Activated CD4-positive, alpha-beta T cell treated with anti-CD3 and anti-CD28 coated beads, Interleukin-2, Interleukin-6, amounts not matched to agents 100 ng/mL and 50 ng/mL, durations not matched to agents 16 hours and 8 hours (primary cell): ENCODE results near the gene SLC16A1.
"Not testable (repeated sequence)": the region's sequence is repeated elsewhere in the genome, so short reads cannot be mapped to it uniquely, and the experiment has no call there.

Experiments used
- DNase-seq: peaks from one replicate; pipeline ENCODE4 v3.0.0-alpha.2; 2020

The SLC16A1 gene

DNA sequence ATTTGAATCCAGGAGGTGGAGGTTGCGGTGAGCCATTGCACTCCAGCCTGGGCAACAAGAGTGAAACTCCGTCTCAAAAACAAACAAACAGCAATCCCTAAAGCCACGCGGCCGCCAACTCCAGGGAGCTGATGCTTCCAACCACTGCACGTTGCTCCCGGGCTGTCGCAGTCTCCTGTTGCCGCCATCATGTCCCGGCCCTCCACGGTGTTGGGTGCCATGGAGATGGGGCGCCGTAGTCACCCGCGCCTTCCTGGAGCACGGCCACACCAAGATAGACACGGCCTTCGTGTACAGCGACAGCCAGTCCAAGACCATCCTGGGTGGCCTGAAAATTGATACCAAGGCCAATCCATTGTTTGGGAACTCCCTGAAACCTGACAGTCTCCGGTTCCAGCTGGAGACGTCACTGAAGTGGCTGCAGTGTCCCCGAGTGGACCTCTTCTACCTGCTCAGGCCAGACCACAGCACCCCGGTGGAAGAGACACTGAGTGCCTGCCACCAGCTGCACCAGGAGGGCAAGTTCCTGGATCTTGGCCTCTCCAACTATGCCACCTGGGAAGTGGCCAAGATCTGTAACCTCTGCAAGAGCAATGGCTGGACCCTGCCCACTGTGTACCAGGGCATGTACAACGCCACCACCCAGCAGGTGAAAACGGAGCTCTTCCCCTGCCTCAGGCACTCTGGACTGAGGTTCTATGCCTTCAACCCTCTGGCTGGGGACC lies 32.6 kb downstream of the SLC16A1 start:
- no peak for DNase-seq

DNA sequence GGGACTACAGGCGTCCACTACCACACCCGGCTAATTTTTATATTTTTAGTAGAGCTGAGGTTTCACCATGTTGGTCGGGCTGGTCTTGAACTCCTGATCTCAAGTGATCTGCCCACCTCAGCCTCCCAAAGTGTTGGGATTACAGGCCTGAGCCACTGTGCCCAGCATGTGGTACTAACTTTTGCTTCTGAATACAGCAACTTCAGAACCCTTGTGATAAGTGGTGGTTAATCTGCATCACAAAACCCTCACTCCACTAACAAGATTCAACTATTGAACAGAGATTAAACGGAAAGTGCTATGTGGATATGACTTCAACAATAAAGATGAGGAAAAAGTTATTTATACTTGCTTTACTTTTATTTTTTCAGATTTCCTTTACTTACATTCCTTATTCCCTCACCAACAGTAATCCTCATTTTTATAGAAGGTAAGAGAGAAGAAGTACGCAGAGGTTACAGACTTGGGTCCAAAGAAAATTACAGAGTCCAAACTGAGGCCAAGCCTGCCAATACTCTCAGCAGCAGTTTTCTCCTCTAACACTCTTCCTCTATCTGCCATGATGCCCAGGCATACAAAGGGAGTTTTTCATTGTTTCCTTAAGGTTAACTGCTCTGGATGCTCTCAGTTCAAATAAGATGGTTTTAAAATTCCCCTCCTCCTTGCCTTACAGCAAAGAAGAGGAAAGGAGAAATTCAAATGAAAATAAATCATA lies 44.3 kb downstream of the SLC16A1 start:
- DNase-seq, result no peak

DNA sequence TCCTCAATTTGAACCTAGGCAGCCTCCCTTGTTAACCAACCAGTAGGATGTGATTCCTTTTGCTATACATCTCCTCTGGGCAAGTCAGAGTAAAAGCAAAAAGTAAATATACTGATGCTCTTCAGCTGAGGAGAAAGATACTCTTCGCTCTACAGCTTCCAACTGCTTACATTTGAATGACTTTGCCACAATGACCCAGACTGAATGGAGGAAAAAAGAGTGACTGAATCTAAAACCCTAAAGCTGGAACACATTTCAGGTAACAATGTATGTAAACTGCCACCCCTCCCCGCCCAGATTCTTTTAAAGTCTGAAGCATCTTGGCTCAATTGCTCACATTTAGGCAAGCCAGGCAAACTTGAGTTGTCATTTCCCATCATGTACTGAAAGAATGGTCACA lies 46.1 kb downstream of the SLC16A1 start:
- DNase-seq, result no peak

DNA sequence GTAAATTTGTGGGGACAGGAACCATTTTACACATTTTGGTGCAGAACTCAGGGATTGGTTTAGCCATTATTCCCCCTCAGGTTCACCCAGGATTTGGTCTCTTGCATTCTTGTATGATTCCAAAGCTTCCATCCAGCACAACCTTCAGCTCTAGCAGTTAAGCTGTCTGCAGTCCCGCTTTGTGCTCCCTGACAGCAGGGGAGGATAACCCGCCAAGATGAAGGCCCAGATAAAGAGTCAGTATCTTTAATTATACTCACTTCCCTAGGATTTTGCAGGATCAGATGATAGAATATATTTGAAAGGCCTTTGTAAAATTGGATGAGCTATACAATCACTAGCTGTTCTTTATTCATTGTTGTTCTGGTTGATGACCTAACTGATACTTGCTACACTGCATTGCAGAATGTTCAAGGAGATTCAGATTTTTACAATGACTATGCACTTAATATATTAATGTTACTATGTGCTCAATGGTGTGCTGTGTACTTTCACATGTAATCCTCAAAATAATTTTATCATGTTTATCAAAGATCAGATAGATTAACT lies 49.8 kb downstream of the SLC16A1 start:
- DNase-seq, result no peak

DNA sequence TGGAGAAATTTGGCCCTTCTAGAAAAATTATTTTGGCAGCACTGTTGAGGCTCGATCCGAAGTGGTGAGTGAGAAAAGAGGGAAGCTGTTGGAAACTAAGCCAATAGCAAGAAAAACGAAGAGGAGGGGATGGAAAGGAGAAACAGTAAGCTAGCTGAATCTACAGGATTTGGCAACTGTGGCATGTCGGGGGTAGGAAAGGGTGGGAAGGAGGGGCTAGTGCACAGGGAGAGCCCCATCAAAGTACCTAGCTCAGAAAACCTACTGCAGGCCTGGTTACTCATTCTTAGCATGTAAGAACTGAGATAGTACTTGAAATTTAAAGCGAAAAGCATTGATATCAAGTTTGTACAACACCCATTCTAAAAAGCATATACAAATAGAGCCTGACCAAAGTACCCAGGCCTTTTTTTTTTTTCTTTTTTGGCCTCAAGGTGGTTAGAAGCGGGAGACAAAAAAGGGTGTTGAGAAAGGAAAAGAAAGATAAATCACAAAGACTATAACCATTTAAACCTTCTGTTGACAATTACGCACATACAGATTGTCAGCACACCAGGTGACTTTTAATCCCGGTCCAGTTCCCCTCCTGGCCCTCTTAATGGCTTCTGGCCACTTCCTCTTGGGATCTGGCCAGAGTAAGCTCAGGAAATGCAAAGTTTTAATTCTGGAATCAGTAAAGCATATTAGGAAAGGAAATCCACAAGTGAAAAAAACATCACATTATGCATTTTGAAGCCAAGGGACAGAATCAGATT lies 50.4 kb downstream of the SLC16A1 start:
- DNase-seq, result no peak

DNA sequence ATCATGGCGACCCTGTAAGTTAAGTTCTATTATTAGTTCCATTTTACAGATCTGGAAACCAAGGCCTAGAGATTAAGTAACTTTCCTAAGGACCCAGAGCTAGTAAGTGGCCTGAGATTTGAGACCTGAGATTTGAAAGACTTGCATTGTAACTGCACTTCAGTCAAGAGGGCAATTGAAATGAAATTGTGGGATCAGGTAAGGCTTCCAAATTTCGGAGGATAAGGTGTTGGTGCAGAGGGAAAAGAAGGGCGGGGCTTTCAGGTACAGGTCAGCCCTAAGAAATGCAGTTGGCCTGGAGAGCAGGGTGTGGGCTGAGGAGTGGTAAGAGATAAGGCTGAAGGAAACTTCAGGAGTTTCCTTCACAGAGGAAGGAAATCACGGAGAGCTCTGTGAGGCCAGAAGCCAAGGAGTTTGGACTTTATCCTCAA lies 51.1 kb downstream of the SLC16A1 start:
- DNase-seq, result no peak

DNA sequence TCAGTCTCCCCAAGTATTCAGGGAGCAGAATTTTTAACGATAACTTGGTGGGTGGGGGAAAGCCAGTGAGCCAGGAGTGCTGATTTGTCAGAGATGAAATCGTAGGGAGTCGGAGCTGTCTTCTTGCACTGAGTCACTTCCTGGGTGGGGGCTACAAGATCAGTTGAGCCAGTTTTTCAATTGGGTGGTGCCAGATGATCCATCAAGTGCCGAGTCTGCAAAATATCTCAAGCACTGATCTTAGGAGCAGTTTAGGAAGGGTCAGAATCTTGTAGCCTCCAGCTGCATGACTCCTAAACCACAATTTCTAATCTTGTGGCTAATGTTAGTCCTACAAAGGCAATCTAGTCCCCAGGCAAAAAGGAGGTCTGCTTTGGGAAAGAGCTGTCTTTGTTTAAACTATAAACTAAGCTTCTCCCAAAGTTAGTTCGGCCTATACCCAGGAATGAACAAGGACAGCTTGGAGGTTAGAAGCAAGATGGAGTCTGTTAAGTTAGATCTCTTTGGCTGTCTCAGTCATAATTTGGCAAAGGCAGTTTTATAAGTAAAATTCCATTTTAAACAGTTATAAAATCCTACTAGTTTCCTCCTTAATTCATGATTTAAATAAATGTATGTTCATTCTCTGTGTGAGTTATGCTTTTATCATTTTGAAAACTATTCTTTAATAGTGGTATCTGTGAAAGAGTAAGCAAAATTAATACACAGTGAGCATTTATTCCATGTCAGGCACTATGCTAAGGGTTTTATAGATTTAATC lies 51.7 kb downstream of the SLC16A1 start:
- DNase-seq, result peak; percentile 84

DNA sequence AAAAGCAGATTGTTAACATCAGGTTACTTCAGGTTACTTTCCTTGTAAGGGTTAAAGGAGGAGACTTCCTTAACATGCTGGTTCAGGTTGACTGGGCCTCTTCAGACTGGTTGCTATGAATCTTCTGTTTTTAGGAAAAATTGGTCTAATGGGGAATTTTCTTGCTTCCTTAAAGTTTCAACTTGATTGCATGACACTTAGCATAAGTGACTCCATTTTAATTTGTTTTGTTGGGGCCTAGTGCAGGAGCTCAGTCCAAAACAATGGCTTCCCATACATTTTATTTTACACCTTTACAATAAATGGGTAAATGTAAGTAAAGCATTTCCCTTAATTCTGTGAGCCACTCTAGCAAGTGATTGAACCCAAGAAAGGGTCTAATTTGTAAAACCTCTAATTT lies 53.8 kb downstream of the SLC16A1 start:
- no peak for DNase-seq

DNA sequence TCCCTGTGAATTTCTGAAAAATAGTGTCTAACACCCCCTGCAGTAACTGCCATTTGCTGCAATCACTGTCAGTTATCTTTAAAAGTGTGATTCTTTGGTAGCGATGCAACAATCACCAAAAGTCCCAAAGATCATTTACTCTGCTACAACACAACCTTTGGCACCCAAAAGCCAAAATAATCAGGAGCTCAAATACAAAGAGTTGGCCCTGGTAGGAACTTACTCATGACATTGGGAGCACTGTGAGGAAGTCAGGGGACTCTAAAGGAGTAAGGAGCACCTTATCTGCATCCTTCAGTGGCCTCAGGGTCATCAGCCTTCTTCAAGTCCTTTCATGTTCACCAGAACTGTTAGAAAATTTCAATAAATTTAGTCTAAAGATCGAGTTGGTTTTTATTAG lies 54.6 kb downstream of the SLC16A1 start:
- no peak for DNase-seq

DNA sequence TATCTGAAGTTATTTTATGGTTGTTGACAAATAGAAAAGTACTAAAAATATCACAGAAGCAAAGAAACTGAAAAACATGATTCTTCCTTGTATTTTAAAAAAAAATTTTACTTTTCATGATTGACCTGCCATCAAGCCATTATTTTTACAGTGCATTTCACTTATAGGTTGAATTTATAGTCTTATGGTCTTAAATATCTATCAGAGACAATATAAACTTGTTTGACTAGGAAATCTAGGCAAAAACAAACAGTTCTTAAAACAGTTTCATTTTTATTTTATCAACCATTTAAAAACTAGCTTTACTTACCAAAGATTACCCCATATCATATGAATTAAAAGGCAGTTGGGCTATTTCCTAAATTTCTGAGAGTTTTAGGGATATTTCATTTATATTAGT lies 59.2 kb downstream of the SLC16A1 start:
- no peak for DNase-seq

DNA sequence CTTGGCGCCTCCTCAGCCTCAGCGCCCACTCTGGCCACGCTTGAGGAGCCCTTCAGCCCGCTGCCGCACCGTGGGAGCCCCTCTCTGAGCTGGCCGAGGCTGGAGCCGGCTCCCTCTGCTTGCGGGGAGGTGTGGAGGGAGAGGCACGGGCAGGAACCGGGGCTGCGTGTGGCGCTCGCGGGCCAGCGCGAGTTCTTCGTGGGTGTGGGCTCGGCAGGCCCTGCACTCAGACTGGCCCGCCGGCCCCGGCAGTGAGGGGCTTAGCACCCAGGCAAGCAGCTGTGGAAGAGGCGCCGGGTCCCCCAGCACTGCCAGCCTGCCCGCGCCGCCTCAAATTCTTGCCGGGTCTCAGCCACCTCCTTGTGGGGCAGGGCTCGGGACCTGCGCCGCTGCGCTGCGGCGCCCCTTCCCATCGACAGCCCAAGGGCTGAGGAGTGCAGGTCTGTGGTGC lies 61.4 kb downstream of the SLC16A1 start:
- no peak for DNase-seq

DNA sequence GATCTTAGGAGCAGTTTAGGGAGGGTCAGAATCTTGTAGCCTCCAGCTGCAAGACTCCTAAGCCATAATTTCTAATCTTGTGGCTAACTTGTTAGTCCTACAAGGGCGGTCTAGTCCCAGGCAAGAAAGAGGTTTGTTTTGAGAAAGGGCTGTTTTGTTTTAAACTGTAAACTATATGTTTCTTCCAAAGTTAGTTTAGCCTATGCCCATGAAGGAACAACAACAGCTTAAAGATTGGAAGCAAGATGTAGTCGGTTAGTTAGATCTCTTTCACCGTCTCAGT lies 62.0 kb downstream of the SLC16A1 start:
- DNase-seq, result no peak

DNA sequence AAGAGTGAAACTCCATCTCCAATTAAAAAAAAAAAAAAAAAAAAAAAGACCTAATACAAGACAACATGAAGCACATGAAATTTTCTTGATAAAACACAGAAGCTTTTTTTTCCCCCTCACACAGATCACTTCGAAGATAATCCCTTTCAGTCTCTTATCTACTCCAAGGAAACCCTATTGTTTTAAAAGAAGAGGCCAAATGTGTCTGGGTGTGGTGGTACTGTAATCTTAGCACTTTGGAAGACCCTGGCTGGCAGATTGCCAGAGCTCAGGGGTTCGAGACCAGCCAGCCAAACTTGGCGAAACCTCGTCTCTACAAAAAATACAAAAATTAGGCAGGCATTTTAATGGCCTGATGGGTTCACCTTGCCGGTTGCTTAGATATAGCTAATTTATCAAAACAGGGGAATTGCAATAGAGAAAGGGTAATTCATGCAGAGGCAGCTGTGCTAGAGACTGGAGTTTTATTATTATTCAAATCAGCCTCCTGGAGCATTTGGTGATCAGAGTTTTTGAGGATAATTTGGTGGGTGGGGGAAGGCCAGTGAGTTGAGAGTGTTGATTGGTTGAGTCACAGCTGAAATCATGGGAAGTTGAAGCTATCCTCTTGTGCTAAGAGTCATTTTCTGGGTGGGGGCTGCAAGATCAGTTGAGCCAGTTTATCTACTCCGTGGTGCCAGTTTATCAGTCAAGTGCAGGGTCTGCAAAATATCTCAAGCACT lies 62.5 kb downstream of the SLC16A1 start:
- DNase-seq, result no peak

DNA sequence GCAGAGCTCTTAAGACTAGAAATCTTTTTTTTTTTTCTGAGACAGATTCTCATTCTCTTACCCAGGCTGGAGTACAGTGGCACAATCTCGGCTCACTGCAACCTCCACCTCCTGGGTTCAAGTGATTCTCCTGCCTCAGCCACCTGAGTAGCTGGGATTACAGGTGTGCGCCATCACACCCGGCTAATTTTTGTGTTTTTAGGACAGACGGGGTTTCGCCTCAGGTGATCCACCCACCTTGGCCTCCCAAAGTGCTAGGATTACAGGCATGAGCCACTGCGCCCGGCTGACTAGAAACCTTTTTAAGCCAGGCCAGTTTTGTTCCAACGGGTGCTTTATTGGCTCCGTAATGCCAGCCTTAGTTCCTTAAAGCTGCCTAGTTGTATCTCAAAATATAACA lies 66.1 kb downstream of the SLC16A1 start:
- not testable (repeated sequence) for DNase-seq

DNA sequence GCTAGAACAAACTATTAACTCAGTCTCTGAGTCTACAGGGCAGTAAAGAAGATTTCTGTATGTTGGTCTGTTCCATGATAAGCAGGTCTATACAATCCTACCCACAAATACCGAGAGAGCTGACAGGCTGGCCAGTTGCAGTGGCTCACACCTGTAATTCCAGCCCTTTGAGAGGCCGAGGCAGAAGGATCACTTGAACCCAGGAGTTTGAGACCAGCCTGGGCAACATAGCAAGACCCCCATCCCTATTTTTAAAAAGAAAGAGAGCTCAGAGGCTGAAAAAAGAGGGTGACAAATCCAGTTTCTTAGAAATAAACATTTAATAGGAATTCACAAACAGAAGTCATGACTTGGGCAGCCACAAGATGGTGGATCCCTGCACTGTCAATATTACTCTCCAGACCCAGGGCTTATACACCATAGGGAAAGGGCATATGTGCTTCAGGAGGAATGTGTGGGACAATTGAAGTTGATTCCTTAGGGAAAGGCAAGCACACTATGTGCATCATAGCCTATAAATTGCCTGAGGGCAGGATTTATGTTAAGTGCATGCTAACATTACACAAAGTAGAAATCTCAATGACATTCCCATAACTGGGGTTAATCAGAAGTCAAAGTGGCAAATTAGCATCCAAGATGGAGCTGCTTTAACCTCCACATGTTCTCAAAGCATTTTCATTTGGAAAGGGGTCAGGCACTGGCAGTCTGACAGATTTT lies 66.8 kb downstream of the SLC16A1 start:
- no peak for DNase-seq

DNA sequence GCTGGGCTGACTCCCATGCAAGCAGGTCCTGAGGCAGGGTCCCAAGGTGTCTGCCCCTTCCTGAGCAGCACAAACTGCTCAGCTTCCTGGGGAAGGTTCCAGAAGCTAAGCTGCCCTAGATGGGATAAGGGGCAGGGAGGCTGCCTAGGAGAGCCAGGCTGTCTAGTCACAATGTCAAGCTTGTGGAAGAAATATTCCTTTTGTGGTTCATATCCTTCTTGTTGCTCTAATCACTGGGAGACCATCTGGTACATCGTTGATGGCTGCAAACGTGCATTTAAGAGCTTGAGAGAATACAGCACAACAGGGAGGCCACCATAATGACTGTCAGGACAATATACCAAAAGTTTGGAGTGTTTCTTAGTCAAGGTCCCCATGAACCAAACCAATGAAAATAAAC lies 67.4 kb downstream of the SLC16A1 start:
- no peak for DNase-seq

DNA sequence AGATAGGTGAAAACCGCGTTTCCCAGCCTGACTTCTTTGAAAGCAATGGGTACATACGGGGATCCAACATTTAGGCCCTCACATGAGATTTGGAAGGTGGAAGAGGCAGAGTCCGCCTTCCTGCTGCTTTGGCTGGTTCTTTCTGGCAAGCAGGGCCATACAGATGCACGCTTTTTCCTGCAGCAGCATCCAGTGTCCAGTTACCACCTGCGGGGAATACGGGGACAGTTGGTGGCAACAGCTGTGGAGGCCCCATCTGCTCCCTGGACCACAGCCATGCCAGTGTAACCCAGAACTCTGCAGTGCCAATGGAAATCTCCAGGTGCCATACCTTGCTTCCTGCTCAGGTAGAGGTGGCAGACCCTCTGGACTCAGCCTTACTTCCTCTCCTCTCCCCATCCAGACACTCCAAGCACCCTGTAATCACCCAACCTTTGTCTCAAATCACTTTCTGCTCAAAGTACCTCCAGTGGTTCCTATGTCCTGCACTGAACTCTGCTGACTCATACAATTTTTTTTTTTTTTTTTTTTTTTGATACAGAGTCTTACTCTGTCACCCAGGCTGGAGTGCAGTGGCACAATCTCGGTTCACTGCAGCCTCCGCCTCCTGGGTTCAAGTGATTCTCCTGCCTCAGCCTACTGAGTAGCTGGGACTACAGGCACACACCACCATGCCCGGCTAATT lies 68.3 kb downstream of the SLC16A1 start:
- no peak for DNase-seq

DNA sequence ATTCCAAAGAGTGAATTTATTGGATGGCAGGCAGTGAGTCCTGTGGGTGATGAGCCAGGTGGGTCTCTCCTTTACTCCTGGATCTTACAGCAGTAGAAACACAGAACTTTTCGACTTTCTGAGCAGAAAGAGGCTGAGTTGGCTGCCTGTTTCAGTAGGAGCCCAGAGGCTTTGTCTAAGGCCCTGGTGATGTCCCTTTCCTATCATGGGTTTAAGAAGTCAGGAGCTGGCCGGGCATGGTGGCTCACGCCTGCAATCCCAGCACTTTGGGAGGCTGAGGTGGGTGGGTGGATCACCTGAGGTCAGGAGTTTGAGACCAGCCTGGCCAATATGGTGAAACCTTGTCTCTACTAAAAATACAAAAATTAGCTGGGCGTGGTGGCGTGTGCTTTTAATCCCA lies 71.0 kb downstream of the SLC16A1 start:
- not testable (repeated sequence) for DNase-seq

DNA sequence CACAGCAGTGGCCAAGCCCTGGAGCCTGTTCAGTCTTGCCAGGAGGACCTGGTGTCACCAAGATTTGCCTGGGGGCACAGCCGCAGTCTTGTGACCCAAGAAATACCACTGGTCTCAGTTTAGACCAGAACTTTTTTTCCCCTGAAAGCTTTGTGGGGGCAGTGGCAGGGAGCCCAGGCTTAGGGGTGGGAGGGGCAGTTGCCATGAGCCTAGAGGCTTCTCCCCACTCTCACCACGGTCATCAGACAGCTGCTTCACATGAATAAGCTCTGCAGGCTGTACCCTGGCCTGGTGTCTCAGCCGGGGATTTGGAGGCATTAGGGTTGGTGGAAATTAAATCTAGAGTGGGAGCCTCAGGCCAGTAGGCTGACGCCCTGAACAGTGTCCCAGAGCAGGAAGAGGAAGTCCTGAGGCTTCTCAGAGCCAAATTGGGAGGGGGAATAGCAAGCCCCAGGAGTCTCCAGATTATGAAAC lies 73.7 kb downstream of the SLC16A1 start:
- DNase-seq, result no peak

DNA sequence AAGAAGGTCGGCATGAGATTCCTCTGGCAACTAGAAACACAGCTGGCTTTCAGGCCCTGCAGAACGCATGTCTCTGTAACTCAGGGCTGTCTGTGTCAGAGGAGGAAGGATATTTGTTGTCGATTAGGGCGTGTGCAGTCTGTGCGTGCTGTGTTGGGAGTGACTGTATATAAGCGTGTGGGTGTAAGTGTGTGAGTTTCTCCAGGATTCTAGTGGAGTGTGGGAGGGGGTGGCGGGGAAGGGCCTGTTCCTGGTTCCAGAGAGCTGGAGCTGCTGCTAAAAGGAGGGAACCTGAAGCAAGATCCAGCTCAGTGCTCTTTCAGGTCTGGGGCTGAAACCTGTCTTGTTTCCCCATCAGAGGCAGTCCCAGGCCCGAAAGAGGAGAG lies 74.3 kb downstream of the SLC16A1 start:
- no peak for DNase-seq

DNA sequence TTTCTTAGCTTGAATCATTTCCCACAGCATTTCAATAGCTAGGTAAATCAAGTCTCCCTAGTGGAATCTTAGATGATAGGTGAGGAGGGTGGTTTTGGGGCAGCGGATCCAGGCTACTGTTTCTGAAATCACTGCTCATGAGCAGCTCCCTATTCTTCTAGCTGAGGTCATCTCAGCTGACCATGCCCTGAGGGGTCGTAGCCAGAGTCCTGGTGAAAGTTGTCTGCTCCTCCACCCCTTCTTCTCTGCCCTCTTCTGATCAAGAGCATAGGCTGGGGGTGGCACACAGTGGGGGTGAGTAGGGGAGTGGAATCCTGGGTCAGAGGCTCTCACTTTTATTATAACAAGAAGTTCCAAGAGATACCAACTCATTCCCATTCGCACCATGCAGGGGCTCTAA lies 76.2 kb downstream of the SLC16A1 start:
- no peak for DNase-seq
